Fibroblast of pulmonary artery (primary cell): ENCODE measurements around the gene COL4A1.

Source experiments
- DNase-seq: peaks from one replicate; pipeline ENCODE4 v3.0.0-alpha.2; 2010; ENCODE audit warnings: low read depth
- H3K4me3 ChIP-seq: replicated peaks from 2 replicates; pipeline ENCODE4 v1.5.1; 2011; ENCODE audit warnings: low read depth, mild to moderate bottlenecking, control low read depth, low read length, moderate library complexity
- CTCF ChIP-seq: IDR thresholded peaks from 2 replicates; pipeline ENCODE4 v1.5.1; 2011; ENCODE audit warnings: mild to moderate bottlenecking, control low read depth, low read length, inconsistent platforms; ENCODE audit errors: missing control alignments

Gene COL4A1

DNA sequence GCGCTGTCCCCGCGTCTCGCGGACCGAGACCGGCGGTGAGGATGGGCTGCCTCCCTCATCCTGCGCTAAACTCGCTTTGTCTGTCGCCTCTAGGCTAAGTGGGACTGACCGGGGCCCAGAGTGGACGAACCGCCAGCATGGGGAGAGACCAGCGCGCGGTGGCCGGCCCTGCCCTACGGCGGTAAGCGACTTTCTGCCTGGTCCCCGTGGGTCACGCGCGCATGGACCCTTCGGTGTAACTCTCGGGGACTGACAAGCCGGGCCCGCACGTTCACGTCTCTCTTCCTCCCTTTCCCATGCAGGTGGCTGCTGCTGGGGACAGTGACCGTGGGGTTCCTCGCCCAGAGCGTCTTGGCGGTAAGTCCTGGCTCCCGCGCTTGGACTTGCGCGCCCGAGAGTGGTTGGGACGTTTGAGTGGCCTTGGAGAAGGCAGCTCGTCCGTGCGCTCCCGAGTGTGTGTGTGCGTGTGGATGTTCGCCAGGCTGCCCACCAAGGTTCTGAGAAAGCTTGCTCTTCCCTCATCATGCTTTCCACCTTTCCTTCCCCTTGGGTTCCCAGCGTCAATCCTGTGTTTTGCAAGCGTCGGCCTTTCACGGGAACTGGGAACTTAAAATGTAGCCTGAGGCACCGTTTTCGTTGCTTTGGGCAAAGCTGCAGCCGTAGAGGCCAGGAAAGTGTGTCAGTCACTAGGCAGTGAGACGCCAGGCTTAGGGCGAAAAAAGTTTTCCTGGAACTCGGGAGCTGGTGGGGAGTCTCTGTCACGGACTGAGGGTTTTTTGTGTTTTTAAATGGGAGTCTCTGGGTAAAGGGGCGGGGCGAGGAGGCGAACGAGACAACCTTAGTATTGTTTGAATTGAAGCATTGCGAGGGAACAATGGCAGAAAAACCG, 1.1 kb upstream of the COL4A1 start:
- peak; percentile 83 for DNase-seq
- H3K4me3 ChIP-seq = peak overlapping the region; percentile 87
- no peak for TF ChIP-seq CTCF

DNA sequence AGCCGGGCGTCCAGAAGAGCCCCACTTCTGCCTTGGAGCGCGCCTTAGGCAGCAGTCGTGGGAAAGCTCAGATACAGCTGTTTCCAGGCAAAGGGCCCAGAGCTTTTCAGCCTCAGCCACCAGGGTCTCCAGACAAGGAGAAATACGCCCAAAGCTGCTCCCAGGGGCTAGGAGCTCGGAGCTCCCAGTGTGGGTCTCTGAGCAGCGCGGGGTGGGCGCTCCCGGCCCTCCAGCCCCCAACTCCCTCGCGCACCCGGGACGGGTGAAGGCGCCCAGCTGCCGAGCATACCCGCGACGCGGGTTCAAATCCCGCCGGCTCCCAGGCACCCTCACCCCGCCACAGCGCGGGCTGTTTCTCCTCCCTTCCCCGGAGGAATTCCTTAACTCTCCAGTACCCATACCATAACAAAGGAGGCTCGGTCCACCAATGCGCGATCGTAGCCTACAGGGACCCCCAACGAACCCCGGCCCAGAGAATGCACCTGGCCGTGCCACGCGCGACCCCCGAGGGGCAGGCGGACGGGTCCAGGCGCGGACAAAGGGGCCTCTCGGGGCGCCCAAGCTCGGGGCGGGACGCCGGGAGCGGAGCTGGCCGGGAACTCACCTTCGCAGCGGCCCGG, 507 bp downstream of the COL4A1 start:
- TF ChIP-seq CTCF = no peak
- peak overlapping the region; percentile 87 for H3K4me3 ChIP-seq
- peak; percentile 68 for DNase-seq

- H3K4me3 ChIP-seq = peak overlapping the region; percentile 87
- no peak for TF ChIP-seq CTCF
- peak; percentile 62 for DNase-seq
Measured at GRCh38 chr13:110305949-110306339, 1.0 kb downstream of the COL4A1 start.

DNA sequence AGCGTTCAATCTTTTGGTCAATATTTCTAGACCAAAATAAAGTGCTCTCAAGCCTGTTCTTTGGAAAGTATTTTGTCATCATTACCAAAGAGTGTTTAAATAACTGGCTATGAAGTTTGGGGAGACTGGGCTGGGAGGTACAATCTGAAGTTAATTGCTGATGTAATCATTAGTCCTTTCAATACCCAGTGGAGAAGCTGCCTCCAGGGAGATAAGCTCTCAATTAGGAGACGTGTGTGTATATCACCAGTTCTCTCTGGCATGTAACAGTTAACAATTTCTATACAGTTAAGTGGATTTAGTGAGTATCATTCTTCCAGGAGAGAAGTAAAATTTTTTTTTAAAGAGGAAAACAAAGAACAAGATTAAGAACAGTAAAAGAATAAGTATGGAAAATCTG, 1.4 kb downstream of the COL4A1 start:
- DNase-seq = no peak
- no peak for TF ChIP-seq CTCF
- H3K4me3 ChIP-seq = peak overlapping the region; percentile 87

- no peak for TF ChIP-seq CTCF
- H3K4me3 ChIP-seq = peak overlapping the region; percentile 87
- DNase-seq = no peak
Measured at GRCh38 chr13:110305001-110305400, 2.0 kb downstream of the COL4A1 start.

GRCh38 chr13:110304256-110304655, 2.7 kb downstream of the COL4A1 start:
- DNase-seq = peak; percentile 74
- H3K4me3 ChIP-seq = peak overlapping the region; percentile 87
- no peak for TF ChIP-seq CTCF
